HG03354 (cell line): ENCODE results near the gene CHST8.

Experiments used
- ATAC-seq: cut with Tn5 transposase; IDR thresholded peaks from one replicate; pipeline ENCODE4 v1.9.1; 2021; ENCODE audit warnings: mild to moderate bottlenecking; ENCODE audit not compliant: unreplicated experiment, poor library complexity, severe bottlenecking

The CHST8 gene

DNA sequence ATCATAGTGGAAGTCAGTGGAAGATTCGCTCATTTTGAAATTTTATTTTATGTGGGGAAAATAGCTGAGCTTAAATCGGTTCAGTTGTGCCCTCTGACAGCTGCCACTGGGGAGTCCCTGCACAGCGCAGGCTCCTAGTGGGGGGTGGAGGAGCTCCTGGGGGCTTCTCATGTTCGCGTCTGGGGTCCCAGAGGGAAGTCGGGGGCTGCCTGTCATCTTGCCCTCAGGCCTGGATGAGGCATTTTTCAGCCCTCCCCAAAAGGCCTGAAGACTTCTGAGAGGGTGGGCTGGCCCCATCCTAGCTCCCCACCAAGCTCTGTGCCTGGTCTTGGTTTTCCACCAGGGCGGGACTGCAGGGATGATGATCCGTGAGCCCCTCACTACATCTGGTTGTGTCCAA is 82.1 kb downstream of the CHST8 start:
- ATAC-seq, result no peak

DNA sequence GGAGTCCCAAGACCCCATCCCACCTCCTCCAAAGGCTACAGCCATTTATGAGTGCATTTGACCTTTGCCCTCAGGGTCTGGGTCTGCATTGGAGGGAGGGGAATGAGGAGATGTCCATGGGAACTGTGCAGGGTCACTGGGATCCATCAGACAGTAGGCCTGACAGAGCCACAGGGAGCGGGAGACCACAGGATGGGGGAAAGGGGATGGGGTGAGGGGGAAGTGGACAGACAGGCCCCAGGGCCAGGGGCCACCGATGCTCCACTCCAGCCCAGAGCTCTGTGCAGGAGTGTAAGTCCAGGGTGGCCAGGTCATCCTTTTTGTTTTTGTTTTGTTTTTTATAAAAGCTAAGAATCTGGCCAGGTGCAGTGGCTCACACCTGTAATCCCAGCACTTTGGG is 82.5 kb downstream of the CHST8 start:
- no peak for ATAC-seq

- no peak for ATAC-seq
Observed at GRCh38 chr19:33705090-33705847, 83.5 kb downstream of the CHST8 start.

DNA sequence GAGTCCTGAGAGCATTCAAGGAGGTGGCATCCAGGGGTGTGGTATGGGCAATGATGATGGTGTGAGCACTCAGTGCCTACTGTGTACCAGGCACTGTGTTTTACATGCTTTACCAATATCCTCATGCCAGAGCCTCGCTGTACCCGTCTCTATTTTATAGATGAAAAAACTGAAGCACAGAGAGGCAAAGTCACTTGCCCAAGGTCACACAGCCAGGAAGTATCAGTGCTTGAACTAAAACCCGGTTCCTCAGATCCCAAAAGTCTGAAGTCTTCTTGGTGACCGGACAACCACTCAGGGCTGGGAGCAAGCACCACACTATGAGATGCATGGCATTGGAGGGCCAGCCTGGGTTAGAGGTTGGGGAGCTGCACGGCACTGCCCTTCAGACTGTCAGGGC is 84.1 kb downstream of the CHST8 start:
- ATAC-seq, result no peak

GRCh38 chr19:33706631-33707030 is 84.9 kb downstream of the CHST8 start:
- ATAC-seq, result no peak

GRCh38 chr19:33712268-33712667 is 90.5 kb downstream of the CHST8 start:
- no peak for ATAC-seq

DNA sequence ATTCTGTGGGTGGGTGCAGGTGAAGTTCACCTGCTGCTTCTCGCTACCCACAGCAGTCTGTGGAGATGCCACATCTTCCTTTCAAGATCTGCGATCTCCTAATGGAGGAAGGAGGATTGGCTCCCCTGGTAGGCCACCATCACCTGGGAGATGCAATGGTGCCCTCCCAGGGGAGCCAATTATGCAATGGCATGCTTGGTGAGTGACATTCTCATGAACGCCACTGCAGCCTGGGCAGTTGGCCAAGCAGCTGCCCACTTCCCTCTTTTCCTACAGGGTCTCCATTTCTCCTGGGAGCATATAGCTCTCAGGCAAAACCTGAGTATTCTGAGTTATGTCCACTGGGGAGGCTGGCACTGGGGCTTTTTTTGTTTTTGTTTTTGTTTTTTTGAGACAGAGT is 91.4 kb downstream of the CHST8 start:
- ATAC-seq, result no peak

- ATAC-seq, result no peak
Observed at GRCh38 chr19:33714149-33714548, 92.4 kb downstream of the CHST8 start.

GRCh38 chr19:33715462-33715861 is 93.7 kb downstream of the CHST8 start:
- ATAC-seq, result no peak

GRCh38 chr19:33717878-33718277 is 96.1 kb downstream of the CHST8 start:
- ATAC-seq, result no peak

- ATAC-seq, result no peak
Observed at GRCh38 chr19:33718651-33719254, 97.0 kb downstream of the CHST8 start.

- no peak for ATAC-seq
Observed at GRCh38 chr19:33719366-33720154, 97.8 kb downstream of the CHST8 start.

GRCh38 chr19:33720155-33720493 is 98.4 kb downstream of the CHST8 start:
- no peak for ATAC-seq

DNA sequence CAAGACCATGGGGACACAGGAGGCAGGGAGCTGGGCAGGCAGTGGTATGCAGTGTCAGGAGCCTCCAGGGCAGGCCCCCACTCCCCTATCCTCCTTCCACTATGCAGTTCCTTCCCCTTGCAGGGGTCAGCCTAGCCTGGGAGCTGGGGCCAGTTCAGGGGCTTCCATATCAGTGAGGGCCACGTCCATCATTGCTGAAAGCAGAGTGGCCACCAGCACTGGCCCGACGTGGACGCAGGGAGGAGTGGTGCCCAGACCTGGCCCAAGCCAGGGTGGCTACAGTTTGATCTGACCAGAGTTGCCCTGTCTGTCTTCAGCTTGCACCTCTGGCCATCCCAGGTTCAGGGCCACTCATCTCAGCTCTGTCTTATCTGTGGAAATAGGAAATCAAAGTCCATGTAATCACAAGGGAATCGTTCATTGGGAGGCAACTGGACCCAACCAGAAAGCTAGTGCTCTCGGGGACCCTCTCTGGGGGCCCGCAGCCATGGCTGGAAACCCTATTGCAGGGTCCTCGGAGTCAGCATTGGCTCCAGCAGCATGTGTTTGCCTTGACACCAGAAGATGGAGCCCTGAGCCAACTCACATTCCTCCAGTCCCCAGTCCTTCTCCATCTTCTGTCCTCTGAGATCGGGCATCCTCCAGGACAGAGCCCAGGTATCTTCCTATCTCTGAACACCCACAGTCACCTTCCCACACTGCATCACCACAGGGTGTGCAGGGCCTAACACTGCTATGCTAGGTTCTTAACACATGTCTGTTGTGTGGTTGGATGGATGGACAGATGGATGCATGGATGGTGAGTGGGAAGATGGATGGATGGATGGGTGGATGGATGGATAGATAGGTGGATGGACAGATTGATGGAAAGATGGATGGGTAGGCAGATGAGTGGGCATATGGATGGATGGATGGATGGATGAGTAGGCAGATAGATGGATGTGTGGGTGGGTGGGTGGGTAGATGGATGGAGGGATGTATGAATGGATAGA is 99.2 kb downstream of the CHST8 start:
- no peak for ATAC-seq

- ATAC-seq, result no peak
Observed at GRCh38 chr19:33721735-33722297, 100.1 kb downstream of the CHST8 start.

GRCh38 chr19:33722456-33723239 is 100.9 kb downstream of the CHST8 start:
- no peak for ATAC-seq

GRCh38 chr19:33723512-33723911 is 101.8 kb downstream of the CHST8 start:
- no peak for ATAC-seq

DNA sequence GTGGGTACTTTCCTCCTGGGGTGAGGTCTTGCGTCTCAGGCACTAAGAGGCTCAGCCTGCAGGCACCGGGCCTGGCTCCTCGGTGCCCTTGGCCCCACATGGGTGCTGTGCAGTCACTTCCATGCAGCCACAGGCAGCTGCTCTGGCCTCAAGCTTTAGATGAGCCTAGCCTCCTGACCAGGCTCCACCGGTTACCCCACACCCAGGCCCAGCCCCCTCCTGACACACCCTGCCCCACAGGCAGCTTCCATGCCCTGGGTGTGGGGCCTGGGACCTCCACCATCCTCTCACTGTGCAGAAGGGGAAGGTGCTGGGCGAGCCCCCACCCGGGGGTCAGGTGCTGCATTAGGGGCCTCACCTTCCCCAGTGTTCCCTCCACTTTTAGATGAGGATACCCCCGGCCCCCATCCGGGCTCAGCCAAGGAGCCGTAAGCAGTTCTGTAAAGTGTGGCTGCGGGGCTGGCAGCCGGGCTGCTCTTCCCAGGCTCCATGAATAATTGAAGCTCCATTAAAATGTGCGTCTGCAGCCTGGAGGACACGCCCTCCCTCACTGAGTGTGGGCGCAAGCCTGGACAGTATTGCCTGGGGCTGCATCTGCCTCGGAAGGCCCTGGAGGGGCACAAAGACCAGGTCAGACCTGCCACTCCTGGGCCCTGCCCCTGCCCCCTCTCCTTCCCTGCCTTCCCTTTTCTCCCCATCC is 102.4 kb downstream of the CHST8 start:
- ATAC-seq, result no peak
